Stimulated activated CD4-positive, alpha-beta T cell treated with anti-CD3 and anti-CD28 coated beads, TNF-alpha, amount 100 ng/mL, for 24 hours (primary cell): Measurements from ENCODE around the gene NPIPA3.
"Not testable (repeated sequence)": the region's sequence is repeated elsewhere in the genome, so short reads cannot be mapped to it uniquely, and the experiment has no call there.

Experiments used
- DNase-seq, 3 experiments: peaks; one replicate each; pipeline ENCODE4 v3.0.0-alpha.2; 2020; ENCODE audit warnings: low read depth in 3 of 3

The NPIPA3 gene

GRCh38 chr16:14742273-14743128 is 39.3 kb downstream of the NPIPA3 start, which contains the start of gene NPIPA2:
Gene NPIPA2 (plus strand): TSS chr16:14742533. CDS start chr16:14748066, 5,533 bp downstream.
- DNase-seq, result not testable (repeated sequence)

GRCh38 chr16:14773654-14774053 is 70.4 kb downstream of the NPIPA3 start:
- not testable (repeated sequence) for DNase-seq

- DNase-seq, result not testable (repeated sequence)
Measured at GRCh38 chr16:14775624-14776023, 72.4 kb downstream of the NPIPA3 start.
